Measurements from ENCODE around the gene CDKAL1.

DNA sequence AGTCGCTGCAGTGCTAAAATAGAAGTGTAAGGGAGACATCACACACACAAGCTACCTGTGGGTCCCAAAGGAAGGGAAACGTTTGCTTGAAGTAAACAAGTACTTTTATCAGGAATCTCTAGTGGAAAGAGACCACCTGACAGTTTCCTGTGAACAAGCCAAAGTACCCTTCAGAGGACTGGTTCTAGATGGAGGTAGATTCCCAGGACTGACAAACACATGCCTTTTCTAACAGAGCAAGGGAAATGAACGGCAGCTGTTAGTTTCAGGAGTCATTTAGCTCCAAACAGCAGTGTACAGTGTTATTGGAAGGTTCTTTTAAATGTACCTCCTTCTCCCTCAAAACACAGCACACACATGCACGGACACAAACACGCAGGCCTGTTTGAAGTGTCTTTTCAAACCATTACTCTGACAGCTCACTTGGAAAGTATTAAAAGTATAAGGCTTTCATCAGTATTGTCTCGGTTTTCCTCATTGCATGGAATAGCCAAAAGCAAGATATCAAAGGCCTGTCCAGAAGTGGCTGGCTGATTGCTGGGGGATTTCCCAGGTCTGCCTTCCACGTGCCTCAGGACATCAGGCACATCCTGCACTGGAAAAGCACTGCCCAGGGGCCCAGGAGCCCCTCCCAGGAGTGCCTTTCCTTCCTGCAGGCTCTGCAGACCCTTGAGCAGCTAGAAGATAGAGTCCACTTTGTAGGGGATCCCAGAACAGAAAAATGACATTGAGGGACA, 666.0 kb downstream of the CDKAL1 start:
- no peak for TF ChIP-seq MBNL3 (CRISPR knock-in tag; conservative IDR thresholded peaks at IDR 0.05)
- TF ChIP-seq, protein P1, sequence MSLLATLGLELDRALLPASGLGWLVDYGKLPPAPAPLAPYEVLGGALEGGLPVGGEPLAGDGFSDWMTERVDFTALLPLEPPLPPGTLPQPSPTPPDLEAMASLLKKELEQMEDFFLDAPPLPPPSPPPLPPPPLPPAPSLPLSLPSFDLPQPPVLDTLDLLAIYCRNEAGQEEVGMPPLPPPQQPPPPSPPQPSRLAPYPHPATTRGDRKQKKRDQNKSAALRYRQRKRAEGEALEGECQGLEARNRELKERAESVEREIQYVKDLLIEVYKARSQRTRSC (CRISPR knock-in tag; IDR thresholded peaks at IDR 0.05; ENCODE audit: low read depth): no peak
- TF ChIP-seq ZNF550 (CRISPR knock-in tag; IDR thresholded peaks at IDR 0.05; ENCODE audit: borderline replicate concordance): no peak
- TF ChIP-seq, protein P2, sequence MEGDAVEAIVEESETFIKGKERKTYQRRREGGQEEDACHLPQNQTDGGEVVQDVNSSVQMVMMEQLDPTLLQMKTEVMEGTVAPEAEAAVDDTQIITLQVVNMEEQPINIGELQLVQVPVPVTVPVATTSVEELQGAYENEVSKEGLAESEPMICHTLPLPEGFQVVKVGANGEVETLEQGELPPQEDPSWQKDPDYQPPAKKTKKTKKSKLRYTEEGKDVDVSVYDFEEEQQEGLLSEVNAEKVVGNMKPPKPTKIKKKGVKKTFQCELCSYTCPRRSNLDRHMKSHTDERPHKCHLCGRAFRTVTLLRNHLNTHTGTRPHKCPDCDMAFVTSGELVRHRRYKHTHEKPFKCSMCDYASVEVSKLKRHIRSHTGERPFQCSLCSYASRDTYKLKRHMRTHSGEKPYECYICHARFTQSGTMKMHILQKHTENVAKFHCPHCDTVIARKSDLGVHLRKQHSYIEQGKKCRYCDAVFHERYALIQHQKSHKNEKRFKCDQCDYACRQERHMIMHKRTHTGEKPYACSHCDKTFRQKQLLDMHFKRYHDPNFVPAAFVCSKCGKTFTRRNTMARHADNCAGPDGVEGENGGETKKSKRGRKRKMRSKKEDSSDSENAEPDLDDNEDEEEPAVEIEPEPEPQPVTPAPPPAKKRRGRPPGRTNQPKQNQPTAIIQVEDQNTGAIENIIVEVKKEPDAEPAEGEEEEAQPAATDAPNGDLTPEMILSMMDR (CRISPR knock-in tag; IDR thresholded peaks at IDR 0.05): no peak
- TF ChIP-seq CENPX (CRISPR knock-in tag; IDR thresholded peaks at IDR 0.05): no peak
- no peak for TF ChIP-seq ZNF724P (CRISPR knock-in tag; IDR thresholded peaks at IDR 0.05; ENCODE audit: borderline replicate concordance)
- TF ChIP-seq LCORL (IDR thresholded peaks at IDR 0.05): no peak
- TF ChIP-seq LCORL (CRISPR knock-in tag; IDR thresholded peaks at IDR 0.05): no peak
- TF ChIP-seq POLR2A (IDR thresholded peaks at IDR 0.05; ENCODE audit: insufficient read depth in 1 of 2, low read depth in 2 of 2, low read length in 2 of 2): no peak
- TF ChIP-seq POLR2AphosphoS5 (IDR thresholded peaks at IDR 0.05; ENCODE audit: low read depth, low read length): no peak
